Parathyroid adenoma (tissue), 2 donors: ENCODE results near the gene CABP7.

Experiments used
- H2AFZ ChIP-seq: fragments of 300-600 bp; sonication (generic); one replicate; pipeline ENCODE4 v1.7.0; 2017; ENCODE audit warnings: antibody characterized with exemption, mild to moderate bottlenecking
- H3K27ac ChIP-seq: fragments of 300-600 bp; sonication (generic); one replicate; pipeline ENCODE4 v1.7.0; 2017
- H3K27me3 ChIP-seq: fragments of 300-600 bp; sonication (generic); one replicate; pipeline ENCODE4 v1.7.0; 2017; ENCODE audit warnings: low read length; ENCODE audit not compliant: control insufficient read depth, insufficient read depth
- H3K36me3 ChIP-seq: fragments of 300-600 bp; sonication (generic); one replicate; pipeline ENCODE4 v1.7.0; 2017; ENCODE audit warnings: low read length; ENCODE audit not compliant: control insufficient read depth, insufficient read depth
- H3K4me1 ChIP-seq: fragments of 300-600 bp; sonication (generic); one replicate; pipeline ENCODE4 v1.7.0; 2017; ENCODE audit warnings: control low read depth
- H3K4me2 ChIP-seq: fragments of 300-600 bp; sonication (generic); one replicate; pipeline ENCODE4 v1.7.0; 2017; ENCODE audit warnings: low read length
- H3K4me3 ChIP-seq: fragments of 300-600 bp; sonication (generic); one replicate; pipeline ENCODE4 v1.7.0; 2017; ENCODE audit warnings: low read depth, low read length
- H3K79me2 ChIP-seq: fragments of 300-600 bp; sonication (generic); one replicate; pipeline ENCODE4 v1.7.0; 2017; ENCODE audit warnings: control low read depth
- H3K9ac ChIP-seq: fragments of 300-600 bp; sonication (generic); one replicate; pipeline ENCODE4 v1.7.0; 2017; ENCODE audit warnings: mild to moderate bottlenecking
- H3K9me3 ChIP-seq: fragments of 300-600 bp; sonication (generic); one replicate; pipeline ENCODE4 v1.7.0; 2017; ENCODE audit warnings: low read length; ENCODE audit not compliant: control insufficient read depth
- CTCF ChIP-seq: fragments of 300-600 bp; sonication (generic); IDR thresholded peaks from one replicate; pipeline ENCODE4 v1.7.0; 2017; ENCODE audit warnings: antibody characterized with exemption, mild to moderate bottlenecking
- donor health status: primary hyperparathyroidism.

CABP7 gene

GRCh38 chr22:29701155-29701999 is 18.4 kb upstream of the CABP7 start:
- Histone ChIP-seq H3K36me3 (no peaks in the 10 kb centered on the region), H3K9ac (no peak overlapping the region), H3K4me3 (no peak overlapping the region), H3K4me2 (no peak overlapping the region), H2AFZ (no peak overlapping the region), H3K9me3 (no peaks in the 10 kb centered on the region), H3K27ac (peak overlapping the region; percentile 91), H3K4me1 (peaks cover 20% of the 10 kb centered on the region), H3K27me3 (no peaks in the 10 kb centered on the region), H3K79me2 (no peaks in the 10 kb centered on the region)
- no peak for TF ChIP-seq CTCF

GRCh38 chr22:29702000-29702930 is 17.5 kb upstream of the CABP7 start:
- peaks cover 20% of the 10 kb centered on the region for H3K4me1 ChIP-seq
- no peak overlapping the region for H3K9ac ChIP-seq
- H3K9me3 ChIP-seq: no peaks in the 10 kb centered on the region
- H2AFZ ChIP-seq: no peak overlapping the region
- no peaks in the 10 kb centered on the region for H3K27me3 ChIP-seq
- no peak overlapping the region for H3K4me2 ChIP-seq
- no peaks in the 10 kb centered on the region for H3K36me3 ChIP-seq
- peak overlapping the region; percentile 91 for H3K27ac ChIP-seq
- no peak overlapping the region for H3K4me3 ChIP-seq
- TF ChIP-seq CTCF: no peak
- H3K79me2 ChIP-seq: no peaks in the 10 kb centered on the region

- Histone ChIP-seq H3K4me3 (no peak overlapping the region), H3K36me3 (no peaks in the 10 kb centered on the region), H3K27ac (no peak overlapping the region), H3K4me1 (peaks cover 20% of the 10 kb centered on the region), H3K4me2 (no peak overlapping the region), H3K9ac (no peak overlapping the region), H3K9me3 (no peaks in the 10 kb centered on the region), H3K27me3 (no peaks in the 10 kb centered on the region), H2AFZ (no peak overlapping the region), H3K79me2 (no peaks in the 10 kb centered on the region)
- TF ChIP-seq CTCF: no peak
These were observed 16.8 kb upstream of the CABP7 start for GRCh38 chr22:29702931-29703501.

GRCh38 chr22:29703569-29704195 is 16.1 kb upstream of the CABP7 start:
- Histone ChIP-seq H3K9me3 (no peaks in the 10 kb centered on the region), H3K27me3 (no peaks in the 10 kb centered on the region), H3K36me3 (no peaks in the 10 kb centered on the region), H3K4me2 (no peak overlapping the region), H3K4me1 (peaks cover 17% of the 10 kb centered on the region), H2AFZ (no peak overlapping the region), H3K9ac (no peak overlapping the region), H3K4me3 (no peak overlapping the region), H3K27ac (no peak overlapping the region), H3K79me2 (no peaks in the 10 kb centered on the region)
- TF ChIP-seq CTCF: no peak
